DLD1 (cell line): Measurements from ENCODE around the gene OR52R1.
"Not testable (repeated sequence)": the region's sequence is repeated elsewhere in the genome, so short reads cannot be mapped to it uniquely, and the experiment has no call there.

Experiments
- in situ Hi-C: cut with HindIII; loops from 2 replicates; pipeline ENCODE4 v1.10.0; 2017; ENCODE audit warnings: low sequenced_read_pairs

The OR52R1 gene

DNA sequence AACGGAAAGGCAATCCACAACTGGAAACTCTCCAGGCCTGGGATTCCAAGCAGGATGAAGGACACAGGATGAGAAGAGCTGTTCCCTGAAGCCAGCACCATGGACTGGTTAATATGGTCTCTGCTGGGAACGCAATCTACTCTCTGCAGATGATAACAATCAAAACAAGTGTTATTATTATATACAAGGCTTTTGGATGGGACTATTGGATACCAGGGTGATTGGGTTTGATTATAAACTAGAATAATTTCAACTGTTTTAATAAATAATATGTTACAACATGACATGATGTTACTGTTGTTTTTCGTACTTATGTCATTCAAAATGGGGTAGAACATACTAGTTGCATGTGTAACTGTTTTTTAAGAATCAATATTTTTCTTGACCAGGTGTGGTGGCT lies at the start of gene OR52R1:
TSS of gene OR52R1 (minus strand) at position 101 of the 400 bp plus-strand sequence. CDS start at position 101, 0 bp downstream.
- in situ Hi-C loops, result no loop called here

GRCh38 chr11:4851033-4851432 lies 46.9 kb upstream of the OR52R1 start:
- in situ Hi-C loops, result no loop called here

DNA sequence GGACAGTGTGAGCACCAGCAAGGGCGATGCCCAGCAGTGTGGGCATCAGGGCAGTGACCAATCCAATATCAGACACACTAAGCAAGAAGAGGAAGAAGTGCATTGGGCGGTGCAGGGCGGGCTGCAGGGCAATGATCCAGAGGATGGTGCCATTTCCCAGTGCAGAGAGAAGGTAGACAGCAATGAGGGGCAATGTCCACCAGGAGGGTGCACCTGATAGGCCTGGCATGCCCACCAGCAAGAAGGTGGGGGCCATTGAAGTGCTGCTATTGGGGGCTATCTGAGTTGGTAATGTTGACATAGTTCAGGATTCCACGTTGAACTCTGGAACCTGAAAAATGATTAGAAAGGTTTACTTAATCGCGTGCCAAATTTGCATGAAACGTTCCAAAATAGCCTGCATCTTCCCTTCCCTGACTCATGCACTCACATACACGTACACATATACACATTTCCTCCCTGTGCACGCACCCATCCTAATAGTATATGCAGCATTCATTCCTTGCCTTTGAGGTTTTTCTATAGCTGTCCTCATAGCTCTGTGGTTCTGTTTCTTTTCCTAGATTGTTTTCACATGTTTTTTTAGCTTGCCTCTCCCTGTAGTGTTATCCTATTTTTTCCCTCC lies 44.8 kb upstream of the OR52R1 start, which contains the start of gene OR51S1:
TSS of gene OR51S1 (minus strand) at position 301 of the 625 bp plus-strand sequence. CDS start at position 301, 0 bp downstream.
- in situ Hi-C loops, result no loop called here

DNA sequence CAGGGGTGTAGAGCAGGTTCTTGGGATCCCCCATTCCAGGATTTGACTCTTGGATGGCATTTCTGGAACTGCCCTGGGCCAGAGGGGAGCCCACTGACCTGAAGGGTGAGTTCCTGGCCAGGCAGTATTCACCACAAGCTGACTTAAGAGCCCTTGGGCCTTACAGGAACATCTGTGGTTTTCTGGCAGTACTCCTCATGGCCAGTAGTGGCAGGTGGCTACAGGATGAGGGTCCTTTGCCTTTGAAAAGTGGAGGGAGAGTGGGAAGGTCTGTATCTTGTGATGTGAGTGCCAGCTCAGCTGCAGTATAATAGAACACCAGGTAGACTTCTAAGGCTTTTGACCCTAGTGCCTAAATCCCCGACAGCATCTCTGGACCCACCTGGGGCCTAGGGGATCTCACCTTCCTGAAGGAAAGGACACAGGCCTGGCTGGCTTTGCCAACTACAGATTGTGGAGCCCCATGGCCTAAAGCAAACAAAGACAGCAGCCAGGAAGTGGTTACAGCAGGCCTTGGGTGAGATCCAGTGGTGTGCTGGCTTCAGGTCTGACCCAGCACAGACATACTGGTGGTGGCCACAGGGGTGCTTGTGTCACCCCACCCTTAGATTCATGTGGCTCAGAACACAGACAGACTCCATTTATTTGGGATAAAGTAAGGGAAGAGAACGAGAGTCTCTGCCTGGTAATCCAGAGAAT lies 35.8 kb upstream of the OR52R1 start:
- in situ Hi-C loops, result no loop called here

- in situ Hi-C loops, result no loop called here
These were observed 26.7 kb upstream of the OR52R1 start for GRCh38 chr11:4830909-4831308.

- in situ Hi-C loops, result no loop called here
These were observed 26.2 kb upstream of the OR52R1 start for GRCh38 chr11:4830346-4830745.

DNA sequence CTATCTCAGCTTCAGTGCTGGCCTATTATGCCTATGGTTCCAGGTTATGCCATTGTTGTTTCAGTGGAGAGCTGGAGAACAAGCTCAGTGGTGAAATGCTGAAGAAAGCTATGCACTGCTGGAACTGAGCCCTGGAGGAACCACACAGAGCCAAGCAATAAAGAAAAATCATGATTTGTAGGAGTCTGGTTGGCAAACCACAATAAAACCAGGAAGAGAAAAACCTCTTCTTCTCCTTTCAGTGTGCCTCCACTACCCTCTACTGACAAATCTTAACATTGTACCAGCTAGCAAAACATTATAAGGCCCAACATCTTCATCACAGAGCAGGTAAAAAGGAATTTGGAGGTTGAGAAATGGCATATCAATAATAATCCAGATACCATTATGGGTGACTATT lies 22.2 kb upstream of the OR52R1 start:
- in situ Hi-C loops, result no loop called here

DNA sequence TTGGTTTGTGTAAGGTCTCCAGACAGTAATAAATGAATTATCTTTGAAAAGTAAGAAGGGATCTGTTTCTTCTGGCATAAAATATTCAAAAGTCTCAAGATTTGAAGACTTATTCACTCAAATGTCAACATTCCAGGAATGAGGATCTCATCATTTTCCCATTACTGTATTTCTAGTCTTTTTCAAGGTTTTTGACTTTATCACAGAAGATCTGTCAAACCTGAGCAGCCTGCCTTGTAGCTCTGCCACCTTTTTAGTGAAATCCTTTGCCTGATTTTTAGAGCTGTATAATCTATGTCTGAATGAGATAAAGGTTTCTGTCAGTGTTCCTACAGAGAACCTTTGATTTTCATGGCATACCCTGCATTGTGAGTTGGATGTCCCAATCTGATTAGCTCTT lies 21.0 kb upstream of the OR52R1 start:
- in situ Hi-C loops, result no loop called here

- in situ Hi-C loops, result no loop called here
These were observed 16.8 kb upstream of the OR52R1 start, which contains the start of gene OR51F2 for GRCh38 chr11:4821021-4821420. Gene OR51F2 (plus strand): TSS chr11:4821321. CDS start chr11:4821422, 101 bp downstream.

- in situ Hi-C loops, result no loop called here
These were observed 5.1 kb upstream of the OR52R1 start for GRCh38 chr11:4809246-4809645.

DNA sequence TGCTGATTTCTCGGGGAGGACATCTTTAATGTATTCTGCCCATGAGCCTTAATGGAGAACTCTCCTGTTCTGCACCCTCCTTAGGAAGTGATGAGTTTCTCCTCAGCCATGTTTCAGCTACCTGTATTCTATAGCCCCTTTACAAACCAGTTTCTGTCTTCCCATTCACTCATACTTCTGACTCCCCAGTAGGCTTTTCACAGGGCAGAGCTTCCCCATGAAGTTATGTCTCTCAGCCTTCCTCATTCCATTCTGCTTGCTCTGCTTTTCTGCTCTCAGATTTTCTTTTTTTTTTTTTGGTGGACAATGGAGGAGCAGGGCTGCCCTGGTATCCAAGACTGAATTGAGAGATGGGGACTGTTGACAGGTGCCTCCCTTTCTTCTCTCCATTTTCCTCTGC lies 4.3 kb upstream of the OR52R1 start:
- in situ Hi-C loops, result no loop called here

DNA sequence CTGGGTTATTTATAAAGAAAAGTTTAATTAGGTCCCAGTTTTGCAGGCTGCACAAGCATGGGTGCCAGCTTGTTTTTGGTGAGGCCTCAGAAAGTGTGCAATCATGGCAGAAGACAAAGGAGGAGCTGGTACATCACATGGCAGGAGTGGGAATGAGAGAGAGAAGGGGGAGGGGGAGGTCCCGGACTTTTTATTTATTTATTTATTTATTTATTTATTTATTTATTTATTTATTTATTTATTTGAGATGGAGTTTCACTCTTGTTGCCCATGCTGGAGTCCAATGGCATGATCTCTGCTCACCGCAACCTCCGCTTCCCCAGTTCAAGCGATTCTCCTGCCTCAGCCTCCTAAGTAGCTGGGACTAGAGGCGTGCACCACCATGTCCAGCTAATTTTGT lies 2.9 kb downstream of the OR52R1 start:
- in situ Hi-C loops, result not testable (repeated sequence)

DNA sequence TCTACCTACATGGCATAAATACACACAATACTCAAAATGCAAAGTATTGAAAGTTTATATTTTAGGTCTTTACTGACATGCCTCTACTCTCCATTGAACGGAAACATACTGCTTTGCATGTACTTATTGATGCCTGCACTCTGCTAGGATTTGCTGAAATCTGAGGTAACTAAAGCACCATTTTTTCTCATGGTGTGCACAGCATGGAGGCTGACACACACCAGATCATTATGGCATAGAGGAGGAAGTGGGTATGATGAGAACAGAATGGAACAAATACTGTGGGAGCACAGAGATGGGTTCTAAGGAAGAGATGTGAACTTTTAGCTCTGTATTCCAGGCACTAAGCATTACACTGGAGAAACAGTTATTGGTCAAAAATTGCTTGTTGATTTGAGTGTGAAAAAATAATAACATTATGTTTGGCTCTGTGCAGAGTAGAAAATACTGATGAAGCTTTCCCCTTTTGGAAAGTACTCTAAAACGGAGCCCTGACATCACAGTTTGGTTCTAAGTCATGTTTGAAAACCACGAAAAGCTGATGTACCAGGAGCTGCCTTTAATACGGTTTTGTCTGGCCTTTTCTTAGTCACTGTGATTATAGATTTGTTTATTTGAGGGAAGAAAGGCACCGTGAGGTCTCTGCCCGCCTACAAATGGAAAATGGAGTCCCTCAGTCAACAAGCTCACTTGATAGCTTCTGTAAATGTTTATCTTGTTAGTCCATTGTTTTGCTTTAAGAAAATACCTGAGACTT lies 5.6 kb downstream of the OR52R1 start:
- in situ Hi-C loops, result no loop called here

GRCh38 chr11:4797206-4797605 lies 7.0 kb downstream of the OR52R1 start:
- in situ Hi-C loops, result no loop called here

- in situ Hi-C loops, result no loop called here
These were observed 21.7 kb downstream of the OR52R1 start for GRCh38 chr11:4782454-4782853.

GRCh38 chr11:4769838-4770237 lies 34.3 kb downstream of the OR52R1 start, which contains the start of gene OR51F1:
Gene OR51F1 (minus strand): TSS chr11:4769938. CDS start chr11:4769938, 0 bp downstream.
- in situ Hi-C loops, result no loop called here

GRCh38 chr11:4768094-4768493 lies 36.1 kb downstream of the OR52R1 start:
- in situ Hi-C loops, result no loop called here

GRCh38 chr11:4766420-4767043 lies 37.6 kb downstream of the OR52R1 start:
- in situ Hi-C loops, result no loop called here

- in situ Hi-C loops, result no loop called here
These were observed 41.1 kb downstream of the OR52R1 start for GRCh38 chr11:4763096-4763495.
